CD14-positive monocyte (primary cell): ENCODE measurements around the gene IMMP2L. TPM values are rescaled to one million over a fixed set of nuclear protein-coding genes. Genes with fewer than 3 reads are reported as not detected.

Experiments used
- DNase-seq, 3 donors: peaks; one replicate each; pipeline ENCODE4 v3.0.0-alpha.2; 2011 to 2022
- H2AFZ ChIP-seq: 2 replicates; pipeline ENCODE4 v1.6.0; 2012; ENCODE audit warnings: mild to moderate bottlenecking, low read depth, low read length, inconsistent platforms; ENCODE audit not compliant: insufficient read depth, poor library complexity, severe bottlenecking
- H3K27ac ChIP-seq, 2 donors: 1 replicate in 1 of 2; 2 replicates in 1 of 2; pipeline ENCODE4 v1.5.1; 2012 to 2013; ENCODE audit warnings: low read length in 2 of 2, control low read depth in 1 of 2, inconsistent platforms in 1 of 2, low read depth in 1 of 2, mild to moderate bottlenecking in 1 of 2
- H3K27me3 ChIP-seq, 2 donors: one replicate each; pipeline versions ENCODE4 v1.6.0 to v1.6.1; 2011 to 2013; ENCODE audit warnings: low read length in 2 of 2; ENCODE audit not compliant: control insufficient read depth in 2 of 2, insufficient read depth in 2 of 2
- H3K36me3 ChIP-seq, 2 donors: replicated peaks in 1 of 2; 1 replicate in 1 of 2; 2 replicates in 1 of 2; pipeline versions ENCODE4 v1.5.1 to v1.6.1; 2012 to 2013; ENCODE audit warnings: low read length in 2 of 2, control low read depth in 1 of 2, inconsistent platforms in 1 of 2, mild to moderate bottlenecking in 1 of 2; ENCODE audit not compliant: insufficient read depth in 2 of 2, control insufficient read depth in 1 of 2
- H3K4me1 ChIP-seq, 2 donors: 1 replicate in 1 of 2; 2 replicates in 1 of 2; pipeline versions ENCODE4 v1.5.1 to v1.6.1; 2012 to 2013; ENCODE audit warnings: low read length in 2 of 2, control low read depth in 1 of 2, inconsistent platforms in 1 of 2, mild to moderate bottlenecking in 1 of 2, moderate library complexity in 1 of 2; ENCODE audit not compliant: insufficient read depth in 2 of 2, control insufficient read depth in 1 of 2
- H3K4me2 ChIP-seq: replicated peaks from 2 replicates; pipeline ENCODE3; 2012; ENCODE audit warnings: low read length, moderate library complexity, mild to moderate bottlenecking; ENCODE audit not compliant: poor library complexity, severe bottlenecking; ENCODE audit errors: extremely low read depth
- H3K4me3 ChIP-seq, 3 experiments: fragments of 200-600 bp in 1 of 3; sonication (generic) in 1 of 3; replicated peaks in 1 of 3; 1 replicate in 2 of 3; 2 replicates in 1 of 3; pipeline ENCODE4 v1.5.1; 2011 to 2013; ENCODE audit warnings: low read length in 3 of 3, mild to moderate bottlenecking in 3 of 3, control low read depth in 2 of 3, low read depth in 2 of 3, inconsistent platforms in 1 of 3, moderate library complexity in 1 of 3
- H3K79me2 ChIP-seq: 2 replicates; pipeline ENCODE4 v1.6.0; 2012; ENCODE audit warnings: mild to moderate bottlenecking, control low read depth, inconsistent platforms, low read length, moderate library complexity; ENCODE audit not compliant: insufficient read depth
- H3K9ac ChIP-seq: 2 replicates; pipeline ENCODE4 v1.6.0; 2017; ENCODE audit warnings: low read length, mild to moderate bottlenecking; ENCODE audit not compliant: insufficient read depth, poor library complexity, severe bottlenecking
- H3K9me3 ChIP-seq, 2 donors: replicated peaks in 1 of 2; 1 replicate in 1 of 2; 2 replicates in 1 of 2; pipeline versions ENCODE4 v1.5.1 to v1.6.1; 2012 to 2013; ENCODE audit warnings: low read length in 2 of 2, control low read depth in 1 of 2; ENCODE audit not compliant: control insufficient read depth in 1 of 2, insufficient read depth in 1 of 2
- H4K20me1 ChIP-seq: 2 replicates; pipeline ENCODE4 v1.6.0; 2012; ENCODE audit warnings: mild to moderate bottlenecking, low read length, control low read depth, moderate library complexity; ENCODE audit not compliant: insufficient read depth
- H3K27ac Mint-ChIP-seq, 7 donors: one replicate each; pipeline ENCODE4 v1.8.0; 2020; ENCODE audit warnings: mild to moderate bottlenecking in 7 of 7, mixed read lengths in 7 of 7, moderate library complexity in 6 of 7, inconsistent platforms in 2 of 7
- H3K27me3 Mint-ChIP-seq, 3 donors: one replicate each; pipeline ENCODE4 v1.8.0; 2021 to 2022; ENCODE audit warnings: low read depth in 3 of 3, mild to moderate bottlenecking in 3 of 3, mixed read lengths in 3 of 3, moderate library complexity in 3 of 3, inconsistent platforms in 1 of 3
- H3K36me3 Mint-ChIP-seq, 2 donors: one replicate each; pipeline ENCODE4 v1.8.0; 2020; ENCODE audit warnings: mixed read lengths in 2 of 2, inconsistent platforms in 1 of 2, mild to moderate bottlenecking in 1 of 2
- H3K4me1 Mint-ChIP-seq: one replicate; pipeline ENCODE4 v1.8.0; 2020; ENCODE audit warnings: mild to moderate bottlenecking, mixed read lengths
- H3K4me3 Mint-ChIP-seq, 2 donors: one replicate each; pipeline ENCODE4 v1.8.0; 2020; ENCODE audit warnings: mild to moderate bottlenecking in 2 of 2, mixed read lengths in 2 of 2, moderate library complexity in 1 of 2
- H3K9me3 Mint-ChIP-seq, 7 donors: one replicate each; pipeline ENCODE4 v1.8.0; 2020 to 2022; ENCODE audit warnings: mixed read lengths in 7 of 7, mild to moderate bottlenecking in 6 of 7, moderate library complexity in 6 of 7, inconsistent platforms in 2 of 7
- CTCF ChIP-seq: fragments of 200-600 bp; IDR thresholded peaks from one replicate; pipeline ENCODE4 v1.8.0; 2022; ENCODE audit warnings: antibody characterized with exemption, mild to moderate bottlenecking
- WGBS: methylation state at CpG from one replicate; pipeline ENCODE4 v1.1.5; 2013; ENCODE audit warnings: missing lambda C conversion rate; ENCODE audit not compliant: insufficient coverage; 5-methylcytosine and 5-hydroxymethylcytosine counted together
- intact Hi-C, 2 donors: fragments of 100-400 bp; cut with micrococcal nuclease; formaldehyde crosslinking; loops; one replicate each; pipeline versions ENCODE4 v1.15.0 to v1.15.1; 2023
- polyA plus RNA-seq, 3 donors: library from polyadenylated mRNA; depleted of rRNA in 1 of 3; unstranded in 2 of 3; stranded (reverse) in 1 of 3; fragments of 300-500 nt in 2 of 3; fragments of >200 nt in 1 of 3; fragmentation: Illumina TruSeq in 2 of 3; gene quantifications; 1 replicate in 2 of 3; 2 replicates in 1 of 3; pipeline ENCODE4 v1.2.3, GENCODE V29; 2012 to 2021

The IMMP2L gene
- polyA plus RNA-seq, 3 donors, result 1.9 to 6.4 (median 6.2) TPM

- Mint-ChIP-seq H3K36me3 (no peaks in the 10 kb centered on the region), H3K27ac (no peak overlapping the region), H3K4me1 (no peaks in the 10 kb centered on the region), H3K27me3 (no peaks in the 10 kb centered on the region), H3K4me3 (no peak overlapping the region), H3K9me3 (peaks cover 0 to 2% (median 0%) of the 10 kb centered on the region in 7 donors)
- H2AFZ ChIP-seq, result no peak overlapping the region
- H3K4me3 ChIP-seq, result no peak overlapping the region
- H4K20me1 ChIP-seq, result no peaks in the 10 kb centered on the region
- TF ChIP-seq CTCF, result no peak
- H3K9ac ChIP-seq, result no peak overlapping the region
- intact Hi-C loops, result no loop called here
- no peaks in the 10 kb centered on the region for H3K4me1 ChIP-seq
- no peak overlapping the region for H3K4me2 ChIP-seq
- no peaks in the 10 kb centered on the region for H3K9me3 ChIP-seq
- H3K79me2 ChIP-seq, result no peaks in the 10 kb centered on the region
- H3K27ac ChIP-seq, result no peak overlapping the region
- DNase-seq, result no peak
- H3K36me3 ChIP-seq, result no peaks in the 10 kb centered on the region
- no peaks in the 10 kb centered on the region for H3K27me3 ChIP-seq
- no CpG with 5 or more reads among the region's 2 CpGs for WGBS
These were observed 394.1 kb downstream of the IMMP2L start for GRCh38 chr7:111168182-111168581.

GRCh38 chr7:111164442-111164841 lies 397.9 kb downstream of the IMMP2L start:
- peaks cover 0 to 2% (median 0%) of the 10 kb centered on the region in 7 donors for H3K9me3 Mint-ChIP-seq
- H3K27ac ChIP-seq, result no peak overlapping the region
- H3K4me3 Mint-ChIP-seq, result no peak overlapping the region
- no peak overlapping the region for H3K4me2 ChIP-seq
- H3K36me3 ChIP-seq, result no peaks in the 10 kb centered on the region
- DNase-seq, result no peak
- H3K79me2 ChIP-seq, result no peaks in the 10 kb centered on the region
- H3K4me3 ChIP-seq, result no peak overlapping the region
- TF ChIP-seq CTCF, result no peak
- no peaks in the 10 kb centered on the region for H3K36me3 Mint-ChIP-seq
- intact Hi-C loops, result no loop called here
- no peaks in the 10 kb centered on the region for H3K27me3 ChIP-seq
- H3K4me1 ChIP-seq, result no peaks in the 10 kb centered on the region
- no peak overlapping the region for H3K27ac Mint-ChIP-seq
- no peaks in the 10 kb centered on the region for H4K20me1 ChIP-seq
- no peaks in the 10 kb centered on the region for H3K9me3 ChIP-seq
- WGBS, result no CpG with 5 or more reads among the region's 1 CpG
- H2AFZ ChIP-seq, result no peak overlapping the region
- H3K27me3 Mint-ChIP-seq, result no peaks in the 10 kb centered on the region
- no peak overlapping the region for H3K9ac ChIP-seq
- no peaks in the 10 kb centered on the region for H3K4me1 Mint-ChIP-seq
